ENCODE measurements around the gene LHPP. TPM values are rescaled to one million over a fixed set of nuclear protein-coding genes. Genes with fewer than 3 reads are reported as not detected.

The LHPP gene
- total RNA-seq, 4 donors from 2014 or later, result 34.2 to 76.7 (median 38.2) TPM

DNA sequence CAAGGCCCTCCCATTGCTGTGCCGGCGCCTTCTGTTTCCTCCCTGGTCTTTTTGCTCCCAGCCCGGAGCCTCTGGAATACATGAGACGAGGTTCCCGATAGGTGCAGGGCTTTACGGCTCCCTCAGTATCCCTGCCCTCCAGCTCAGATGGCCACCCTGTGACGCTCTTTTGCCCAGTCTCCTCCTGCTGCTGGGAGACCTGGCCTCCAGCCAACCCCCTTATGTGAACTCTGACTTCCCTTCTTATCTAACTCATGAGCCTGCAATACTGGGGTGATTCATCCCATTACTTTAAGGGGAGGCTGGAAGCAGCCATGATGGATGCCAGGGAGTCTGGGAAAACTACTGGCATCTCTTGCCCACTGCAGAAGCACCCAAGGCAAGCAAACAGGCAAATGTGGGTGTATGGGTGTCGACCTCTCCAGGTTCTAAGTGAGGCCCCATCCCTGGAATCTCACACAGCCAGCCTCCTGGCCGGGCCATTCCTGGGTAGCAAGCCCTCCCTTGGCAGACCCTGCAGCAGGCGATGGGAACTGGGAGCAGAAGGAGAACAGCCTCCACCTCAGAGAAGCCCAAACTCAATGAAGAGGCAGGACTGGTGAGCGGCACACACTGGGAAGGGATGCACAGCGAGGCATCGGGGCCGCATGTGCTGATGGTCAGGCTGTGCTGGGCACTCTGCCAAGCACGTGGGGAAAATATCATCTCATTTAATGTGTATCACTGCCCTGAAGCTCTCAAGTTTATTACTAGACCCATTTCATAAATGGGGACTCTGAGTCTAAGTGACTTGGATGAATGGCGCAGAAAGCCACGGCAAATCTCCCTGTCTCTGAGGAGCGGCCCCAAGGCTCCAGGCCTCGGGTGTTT, 185.1 kb downstream of the LHPP start:
- no peaks in the 10 kb centered on the region for H3K36me3 ChIP-seq
- no peak overlapping the region for H3K4me3 ChIP-seq
- DNase-seq, result peak in 2 of 3 donors; percentile 89 to 92
- no peak for TF ChIP-seq POLR2A (IDR thresholded peaks at IDR 0.05)
- TF ChIP-seq, protein P1, sequence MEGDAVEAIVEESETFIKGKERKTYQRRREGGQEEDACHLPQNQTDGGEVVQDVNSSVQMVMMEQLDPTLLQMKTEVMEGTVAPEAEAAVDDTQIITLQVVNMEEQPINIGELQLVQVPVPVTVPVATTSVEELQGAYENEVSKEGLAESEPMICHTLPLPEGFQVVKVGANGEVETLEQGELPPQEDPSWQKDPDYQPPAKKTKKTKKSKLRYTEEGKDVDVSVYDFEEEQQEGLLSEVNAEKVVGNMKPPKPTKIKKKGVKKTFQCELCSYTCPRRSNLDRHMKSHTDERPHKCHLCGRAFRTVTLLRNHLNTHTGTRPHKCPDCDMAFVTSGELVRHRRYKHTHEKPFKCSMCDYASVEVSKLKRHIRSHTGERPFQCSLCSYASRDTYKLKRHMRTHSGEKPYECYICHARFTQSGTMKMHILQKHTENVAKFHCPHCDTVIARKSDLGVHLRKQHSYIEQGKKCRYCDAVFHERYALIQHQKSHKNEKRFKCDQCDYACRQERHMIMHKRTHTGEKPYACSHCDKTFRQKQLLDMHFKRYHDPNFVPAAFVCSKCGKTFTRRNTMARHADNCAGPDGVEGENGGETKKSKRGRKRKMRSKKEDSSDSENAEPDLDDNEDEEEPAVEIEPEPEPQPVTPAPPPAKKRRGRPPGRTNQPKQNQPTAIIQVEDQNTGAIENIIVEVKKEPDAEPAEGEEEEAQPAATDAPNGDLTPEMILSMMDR (IDR thresholded peaks at IDR 0.05), result no peak
- H3K4me1 ChIP-seq, result peaks cover 15 to 67% (median 65%) of the 10 kb centered on the region in 4 donors
- peak overlapping the region; percentile 76 to 87 (median 81) for H3K27ac ChIP-seq
- no peaks in the 10 kb centered on the region for H3K27me3 ChIP-seq
- no peaks in the 10 kb centered on the region for H3K9me3 ChIP-seq

DNA sequence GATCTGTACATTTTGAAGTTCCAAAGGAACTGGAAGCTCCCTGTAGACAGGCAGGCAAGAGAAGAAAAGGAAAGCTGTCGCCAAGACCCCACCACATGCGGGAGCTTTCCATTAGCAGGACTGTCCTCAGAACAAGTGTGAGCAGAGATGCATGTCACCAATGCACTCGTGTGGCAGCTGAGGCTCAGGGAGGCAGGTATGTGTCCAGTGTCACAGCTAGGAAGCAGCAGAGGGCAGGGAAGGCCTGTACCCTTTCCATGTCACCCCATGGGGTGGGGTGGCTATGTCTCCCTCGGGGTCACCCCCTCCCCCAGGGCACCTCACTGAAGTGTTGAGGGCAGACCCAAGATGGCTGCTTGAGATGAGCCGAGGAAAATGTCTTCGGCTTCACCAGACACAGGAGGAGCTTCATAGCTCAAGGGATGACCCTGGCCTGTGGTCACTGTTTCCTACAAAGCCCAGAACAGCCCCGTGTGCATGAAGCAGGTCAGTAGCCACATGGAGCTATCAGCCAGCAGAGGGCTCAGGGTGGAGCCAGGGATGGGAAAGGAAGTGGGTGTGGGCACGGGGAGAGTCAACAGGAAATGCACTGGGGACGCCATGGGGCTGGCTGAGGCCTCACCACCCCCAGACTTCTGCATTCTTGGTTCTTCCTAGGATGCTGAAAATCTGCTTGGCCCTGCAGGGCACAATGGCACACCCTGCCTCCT, 186.0 kb downstream of the LHPP start:
- H3K4me3 ChIP-seq, result no peak overlapping the region
- H3K27me3 ChIP-seq, result no peaks in the 10 kb centered on the region
- peaks cover 0 to 3% (median 0%) of the 10 kb centered on the region in 3 donors for H3K36me3 ChIP-seq
- no peaks in the 10 kb centered on the region for H3K9me3 ChIP-seq
- H3K27ac ChIP-seq, result peak overlapping the region; percentile 76 to 87 (median 81)
- TF ChIP-seq, protein P1 (IDR thresholded peaks at IDR 0.05), result peak; percentile 43 to 59 (median 47)
- TF ChIP-seq POLR2A (IDR thresholded peaks at IDR 0.05), result no peak
- peaks cover 15 to 67% (median 61%) of the 10 kb centered on the region in 4 donors for H3K4me1 ChIP-seq
- DNase-seq, result peak; percentile 74 to 93 (median 92)

DNA sequence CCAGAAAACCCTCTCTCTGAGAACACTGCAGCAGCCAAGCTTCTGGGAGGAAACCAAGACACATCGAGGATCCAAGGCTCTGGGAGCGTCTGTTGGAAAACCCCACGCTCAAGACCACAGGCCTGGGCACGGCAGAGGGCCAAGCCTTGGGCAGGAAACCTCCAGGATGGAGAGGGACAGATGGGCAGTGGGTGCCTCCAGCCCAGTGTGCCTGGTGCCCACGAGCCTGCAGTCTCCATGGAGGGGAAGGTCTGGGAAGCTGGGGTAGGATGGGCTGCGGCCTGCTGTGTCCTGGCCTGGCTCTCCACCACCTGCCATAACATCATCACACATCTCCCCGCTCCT, 186.5 kb downstream of the LHPP start:
- Histone ChIP-seq H3K36me3 (peaks cover 0 to 3% (median 0%) of the 10 kb centered on the region in 3 donors), H3K4me3 (no peak overlapping the region), H3K27me3 (no peaks in the 10 kb centered on the region), H3K4me1 (peaks cover 15 to 68% (median 63%) of the 10 kb centered on the region in 4 donors), H3K9me3 (no peaks in the 10 kb centered on the region), H3K27ac (peak overlapping the region; percentile 76 to 87 (median 81))
- TF ChIP-seq, protein P1 (IDR thresholded peaks at IDR 0.05), result no peak
- no peak for TF ChIP-seq POLR2A (IDR thresholded peaks at IDR 0.05)
- no peak for DNase-seq

DNA sequence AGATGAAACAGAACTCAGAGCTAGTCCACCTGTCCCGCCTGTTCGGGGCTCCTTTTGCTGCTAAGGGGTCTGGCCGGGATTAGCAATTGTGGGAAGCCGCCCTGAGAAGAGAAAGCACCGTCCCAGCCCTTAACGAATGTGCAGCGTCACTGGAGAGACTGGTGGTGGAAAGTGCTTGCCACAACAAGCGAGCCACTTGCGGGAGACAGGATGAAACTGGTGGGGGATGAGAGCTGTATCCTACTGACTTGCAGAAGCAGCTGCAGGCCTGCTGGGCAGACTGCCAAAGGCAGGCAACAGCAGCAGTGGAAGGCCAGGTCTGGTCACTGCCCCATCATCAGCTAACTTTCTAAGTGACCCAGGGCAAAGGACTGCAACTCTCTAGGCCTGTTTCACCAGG, 187.1 kb downstream of the LHPP start:
- peaks cover 0 to 3% (median 0%) of the 10 kb centered on the region in 3 donors for H3K36me3 ChIP-seq
- H3K4me1 ChIP-seq, result peaks cover 15 to 72% (median 65%) of the 10 kb centered on the region in 4 donors
- DNase-seq, result peak in 2 of 3 donors; percentile 67 to 82
- TF ChIP-seq, protein P1 (IDR thresholded peaks at IDR 0.05), result no peak
- TF ChIP-seq POLR2A (IDR thresholded peaks at IDR 0.05), result no peak
- no peak overlapping the region for H3K4me3 ChIP-seq
- no peaks in the 10 kb centered on the region for H3K27me3 ChIP-seq
- no peaks in the 10 kb centered on the region for H3K9me3 ChIP-seq
- H3K27ac ChIP-seq, result peak overlapping the region; percentile 76 to 87 (median 81)

DNA sequence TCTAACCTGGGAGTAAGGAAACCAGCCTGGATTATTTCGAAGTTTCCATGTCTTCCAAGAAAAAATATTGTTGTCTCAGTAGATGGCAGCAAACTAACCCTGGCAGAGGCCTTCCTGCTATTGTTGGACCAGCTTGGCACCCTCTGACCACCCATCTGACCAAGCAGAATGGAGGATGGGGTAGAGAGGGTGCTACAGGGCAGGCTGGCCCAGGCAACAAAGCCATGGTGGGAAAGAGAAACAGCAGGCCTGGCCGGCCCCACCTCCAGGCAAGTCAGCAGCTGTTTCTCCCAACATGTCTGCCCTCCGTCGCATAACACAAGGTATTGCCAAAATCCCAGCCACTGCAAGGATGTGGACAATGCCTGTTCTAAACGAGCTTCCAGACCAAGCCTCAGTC, 187.6 kb downstream of the LHPP start:
- TF ChIP-seq, protein P1 (IDR thresholded peaks at IDR 0.05), result no peak
- no peak for TF ChIP-seq POLR2A (IDR thresholded peaks at IDR 0.05)
- no peaks in the 10 kb centered on the region for H3K9me3 ChIP-seq
- H3K27me3 ChIP-seq, result no peaks in the 10 kb centered on the region
- H3K27ac ChIP-seq, result peak overlapping the region; percentile 76 to 87 (median 81)
- H3K36me3 ChIP-seq, result peaks cover 0 to 3% (median 0%) of the 10 kb centered on the region in 3 donors
- peaks cover 15 to 73% (median 65%) of the 10 kb centered on the region in 4 donors for H3K4me1 ChIP-seq
- no peak for DNase-seq
- no peak overlapping the region for H3K4me3 ChIP-seq

Data from Peyer's patch (tissue), 4 donors.